ENCODE data around the gene ATP7B.
"Not testable (repeated sequence)": the region's sequence is repeated elsewhere in the genome, so short reads cannot be mapped to it uniquely, and the experiment has no call there.

Gene ATP7B

DNA sequence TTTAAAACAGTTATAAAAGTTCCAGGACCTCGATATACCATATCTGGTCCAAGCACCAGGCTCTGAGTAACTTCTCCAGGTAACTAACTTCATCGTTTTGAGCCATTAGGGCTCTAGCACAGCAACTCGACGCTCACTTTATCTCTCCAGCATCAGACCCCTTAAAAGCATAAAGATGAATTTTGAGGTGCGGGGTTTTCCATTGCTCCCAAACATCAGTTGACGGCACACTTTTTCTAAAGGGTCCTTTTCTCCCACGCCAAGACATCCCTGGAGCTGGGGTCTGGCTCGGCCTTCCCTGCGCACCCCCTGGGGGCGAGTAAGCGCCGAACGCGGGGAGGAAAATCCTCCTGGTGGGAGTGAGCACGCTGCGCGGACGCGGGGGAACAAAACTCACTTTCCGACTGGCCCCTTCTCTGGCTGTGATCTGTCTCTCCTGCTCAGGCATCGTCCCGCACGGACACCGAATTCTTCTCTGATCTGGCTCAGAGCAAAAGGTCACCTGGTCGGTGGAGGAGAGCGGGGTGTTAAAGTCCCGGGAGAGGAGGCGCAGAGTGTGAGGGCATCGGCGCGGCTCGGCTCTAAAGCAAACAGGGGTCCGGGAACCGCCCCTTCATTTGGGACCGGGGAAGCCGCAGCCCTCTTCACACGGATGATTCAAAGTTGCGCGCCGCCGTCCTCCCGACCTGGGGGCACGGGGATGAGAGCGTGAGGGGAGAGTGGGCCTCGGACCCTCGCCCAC is at the start of gene ATP7B:
ATP7B (minus strand) TSS at position 561 of the 742 bp plus-strand sequence; CDS start at position 448, 113 bp downstream.
- peak in 1 of 2 donors; percentile 1 for DNase-seq (ENCODE audit: extremely low read depth in 1 of 2, low read depth in 1 of 2)

DNA sequence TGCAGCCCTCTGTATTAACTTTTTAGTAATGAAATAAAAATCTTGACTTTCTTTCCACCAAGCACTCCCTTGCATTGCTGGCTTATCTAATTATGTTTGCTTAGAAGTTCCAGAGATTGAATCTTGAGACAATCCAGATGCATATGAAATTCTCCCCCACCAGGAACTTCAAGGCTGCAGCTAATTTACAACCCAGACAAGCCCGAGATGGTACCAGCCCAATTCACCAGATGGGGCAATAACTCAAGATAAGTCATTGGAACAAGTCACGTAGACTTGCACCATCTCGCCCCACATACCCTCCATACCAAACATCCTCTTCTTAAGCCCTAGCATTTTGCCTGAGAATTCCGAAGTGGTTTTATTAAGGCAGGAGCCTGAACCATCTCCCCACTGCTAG is 42.2 kb upstream of the ATP7B start:
- DNase-seq (ENCODE audit: extremely low read depth in 1 of 2, low read depth in 1 of 2), result no peak

DNA sequence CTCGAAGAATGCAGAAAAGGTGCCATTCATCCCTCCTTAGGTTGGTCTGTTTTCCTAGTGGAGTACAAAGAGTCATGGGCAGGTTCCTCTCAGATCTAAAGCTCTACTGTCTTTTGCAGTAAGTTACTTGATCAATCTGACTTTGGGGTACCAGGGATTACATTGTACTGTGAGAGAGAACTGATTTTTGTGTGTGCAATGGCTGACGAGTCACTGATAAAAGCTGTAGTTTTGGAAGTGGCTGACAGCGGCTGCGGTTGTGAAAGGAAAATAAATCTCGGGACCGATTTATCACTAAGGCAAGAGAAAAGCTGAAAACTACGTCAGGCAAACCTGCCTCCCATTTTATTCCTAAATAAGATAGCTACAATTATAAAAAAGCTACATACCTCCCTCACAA is 40.1 kb upstream of the ATP7B start:
- DNase-seq (ENCODE audit: extremely low read depth in 1 of 2, low read depth in 1 of 2), result no peak

- DNase-seq (ENCODE audit: extremely low read depth in 1 of 2, low read depth in 1 of 2), result no peak
Observed at GRCh38 chr13:52048516-52048915, 37.3 kb upstream of the ATP7B start.

DNA sequence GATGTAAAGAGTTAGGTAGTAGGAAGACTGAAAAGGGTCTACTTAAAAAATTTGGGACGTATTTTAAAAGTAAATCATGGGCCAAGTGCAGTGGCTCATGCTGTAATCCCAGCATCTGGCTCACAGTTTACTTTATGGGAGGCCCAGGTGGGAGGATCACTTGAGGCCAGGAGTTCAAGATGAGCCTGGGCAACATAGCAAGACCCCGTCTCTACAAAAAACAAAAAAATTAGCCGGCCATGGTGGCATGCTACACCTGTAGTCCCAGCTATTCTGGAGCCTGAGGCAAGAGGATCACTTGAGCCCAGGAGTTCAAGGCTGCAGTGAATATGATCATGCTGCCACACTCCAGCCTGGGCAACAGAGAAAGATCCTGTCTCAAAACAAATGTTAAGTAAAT is 36.2 kb upstream of the ATP7B start:
- DNase-seq (ENCODE audit: extremely low read depth in 1 of 2, low read depth in 1 of 2), result no peak

- DNase-seq (ENCODE audit: extremely low read depth in 1 of 2, low read depth in 1 of 2), result no peak
Observed at GRCh38 chr13:52043675-52044074, 32.4 kb upstream of the ATP7B start.

GRCh38 chr13:52036037-52036436 is 24.8 kb upstream of the ATP7B start:
- no peak for DNase-seq (ENCODE audit: extremely low read depth in 1 of 2, low read depth in 1 of 2)

DNA sequence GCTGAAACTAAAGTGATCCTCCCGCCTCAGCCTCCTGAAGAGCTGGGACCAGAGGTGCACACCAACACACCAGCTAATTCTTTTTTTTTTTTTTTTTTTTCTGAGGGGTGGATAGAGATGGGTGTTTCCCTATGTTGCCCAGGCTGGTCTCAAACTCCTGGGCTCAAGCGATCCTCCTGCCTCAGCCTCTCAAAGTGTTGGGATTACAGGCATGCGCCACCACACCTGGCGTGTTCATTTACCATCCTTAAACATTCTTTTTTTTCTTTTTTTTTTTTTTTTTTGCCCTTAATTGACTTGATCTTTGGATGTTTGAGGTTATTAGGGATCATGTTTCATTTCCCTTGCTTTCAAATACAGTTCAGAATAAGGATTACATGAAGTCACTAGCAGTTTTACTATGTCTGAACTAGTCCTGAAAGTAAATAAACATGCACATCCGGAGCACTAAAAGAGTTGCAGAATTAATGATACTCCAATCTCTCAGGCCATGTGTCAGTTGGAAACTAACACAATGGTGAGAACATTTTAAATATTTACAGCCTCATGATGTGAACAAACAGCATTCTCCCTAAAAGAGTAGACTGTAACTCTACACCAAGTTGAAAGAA is 23.5 kb upstream of the ATP7B start:
- DNase-seq (ENCODE audit: extremely low read depth in 1 of 2, low read depth in 1 of 2), result no peak

- DNase-seq (ENCODE audit: extremely low read depth in 1 of 2, low read depth in 1 of 2), result no peak
Observed at GRCh38 chr13:52033039-52033438, 21.8 kb upstream of the ATP7B start.

DNA sequence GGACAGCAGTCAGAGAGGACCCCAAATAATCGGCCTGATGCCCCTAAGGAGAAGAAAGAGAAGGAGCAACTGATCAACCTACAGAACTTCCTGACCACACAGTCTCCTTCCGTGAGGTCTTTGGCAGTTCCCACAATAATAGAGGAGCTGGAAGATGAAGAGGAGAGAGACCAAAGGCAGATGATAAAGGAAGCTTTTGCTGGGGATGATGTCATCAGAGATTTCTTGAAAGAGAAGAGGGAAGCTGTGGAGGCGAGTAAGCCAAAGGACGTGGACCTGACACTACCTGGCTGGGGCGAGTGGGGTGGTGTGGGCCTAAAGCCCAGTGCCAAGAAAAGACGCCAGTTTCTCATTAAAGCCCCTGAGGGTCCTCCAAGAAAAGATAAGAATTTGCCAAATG is 19.2 kb upstream of the ATP7B start:
- not testable (repeated sequence) for DNase-seq (ENCODE audit: extremely low read depth in 1 of 2, low read depth in 1 of 2)

- DNase-seq (ENCODE audit: extremely low read depth in 1 of 2, low read depth in 1 of 2), result no peak
Observed at GRCh38 chr13:52029569-52029968, 18.3 kb upstream of the ATP7B start.

- DNase-seq (ENCODE audit: extremely low read depth in 1 of 2, low read depth in 1 of 2), result no peak
Observed at GRCh38 chr13:52027832-52028231, 16.6 kb upstream of the ATP7B start.

DNA sequence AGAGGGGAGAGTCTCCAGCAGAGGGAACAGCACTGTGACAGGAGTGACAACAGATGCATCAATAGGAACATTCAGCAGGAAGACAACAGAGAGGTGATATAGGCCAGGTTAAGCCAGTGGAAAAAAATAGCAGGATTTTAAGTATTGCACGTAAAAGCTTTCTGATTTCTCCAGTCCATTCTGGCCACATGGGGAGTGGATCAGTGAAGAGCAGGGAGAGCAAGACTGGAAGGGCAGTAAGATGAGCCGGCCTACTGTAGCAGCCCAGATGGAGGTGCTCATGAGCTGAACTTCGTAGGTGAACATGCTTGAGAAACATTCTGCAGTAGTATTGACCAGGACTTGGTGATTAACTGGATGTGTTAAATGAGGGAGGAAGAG is 15.0 kb upstream of the ATP7B start:
- no peak for DNase-seq (ENCODE audit: extremely low read depth in 1 of 2, low read depth in 1 of 2)

DNA sequence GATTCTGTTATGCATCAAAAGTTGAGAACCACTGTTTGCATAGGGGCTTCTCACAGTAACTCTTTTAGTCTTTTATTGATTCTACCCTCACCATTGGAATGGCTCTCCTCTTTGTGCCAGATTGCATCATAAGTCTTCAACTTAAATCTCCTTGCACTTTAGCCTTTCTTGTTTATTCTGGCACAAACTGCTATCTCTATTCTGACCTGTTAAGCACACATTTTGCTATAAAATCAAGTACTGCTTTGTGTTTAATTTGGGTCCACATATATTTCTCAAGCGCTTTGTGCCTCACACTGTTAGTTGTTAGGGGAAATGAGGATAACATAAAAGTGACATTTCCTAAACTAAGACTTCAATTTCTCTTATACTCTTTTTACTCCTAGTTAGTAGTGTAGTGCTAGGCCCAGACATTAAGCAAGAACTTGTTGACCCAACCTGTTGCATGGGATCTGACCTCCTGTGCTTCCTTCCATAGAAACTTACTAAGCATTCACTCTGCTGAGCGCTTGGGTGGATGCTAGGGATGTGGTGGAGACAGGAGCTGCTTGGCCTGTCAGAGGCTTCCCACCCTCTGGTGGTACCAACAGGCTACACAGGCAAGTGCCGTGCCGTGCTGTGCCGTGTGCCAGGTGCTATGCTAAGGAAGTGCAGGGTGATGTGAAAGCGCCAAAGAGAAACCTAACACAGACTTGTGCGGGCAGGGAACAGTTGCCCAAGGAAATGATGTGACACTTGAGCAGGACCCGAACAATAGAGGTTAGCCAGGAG is 14.4 kb upstream of the ATP7B start:
- DNase-seq (ENCODE audit: extremely low read depth in 1 of 2, low read depth in 1 of 2), result no peak

GRCh38 chr13:52024481-52024880 is 13.2 kb upstream of the ATP7B start, which contains the start of gene UTP14C:
UTP14C (plus strand) TSS chr13:52024691; CDS start chr13:52028805, 4,114 bp downstream.
- no peak for DNase-seq (ENCODE audit: extremely low read depth in 1 of 2, low read depth in 1 of 2)

DNA sequence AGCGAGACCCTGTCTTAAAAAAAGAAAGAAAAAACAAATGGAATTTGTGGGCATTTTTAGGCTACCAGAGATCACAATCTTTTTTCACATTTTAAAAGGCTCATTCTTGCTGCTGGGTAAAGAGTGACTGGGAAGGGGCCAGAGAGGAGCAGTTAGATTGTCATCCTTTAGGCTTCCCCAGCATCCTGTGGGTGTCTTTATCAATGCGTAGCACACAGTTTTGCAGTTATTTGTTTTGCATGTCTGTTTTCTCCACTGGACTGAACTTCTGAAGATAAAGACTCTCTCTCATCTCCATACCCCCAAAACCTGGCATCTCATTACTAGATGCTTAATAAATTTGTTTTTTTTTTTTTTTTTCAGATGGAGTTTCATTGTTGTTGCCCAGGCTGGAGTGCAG is 11.1 kb upstream of the ATP7B start:
- DNase-seq (ENCODE audit: extremely low read depth in 1 of 2, low read depth in 1 of 2), result no peak

DNA sequence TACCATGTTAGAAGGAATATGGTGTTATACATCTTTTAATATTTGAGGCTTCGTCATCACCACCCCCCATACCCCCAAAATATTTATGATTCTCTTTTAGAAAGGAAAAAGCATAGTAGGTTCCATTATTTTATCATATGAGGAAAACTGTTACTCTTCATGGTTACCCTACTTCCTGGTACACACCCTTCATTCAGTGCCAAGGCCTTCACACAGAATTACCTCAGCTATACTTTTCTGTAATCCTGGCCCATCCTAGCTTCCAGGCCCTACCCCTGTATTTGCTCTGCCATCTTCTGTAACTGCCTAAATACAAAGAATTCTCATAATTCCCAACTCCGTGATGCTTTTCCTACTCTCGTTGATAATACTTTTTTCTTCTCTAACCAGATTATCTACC is 8.9 kb upstream of the ATP7B start:
- DNase-seq (ENCODE audit: extremely low read depth in 1 of 2, low read depth in 1 of 2), result no peak

DNA sequence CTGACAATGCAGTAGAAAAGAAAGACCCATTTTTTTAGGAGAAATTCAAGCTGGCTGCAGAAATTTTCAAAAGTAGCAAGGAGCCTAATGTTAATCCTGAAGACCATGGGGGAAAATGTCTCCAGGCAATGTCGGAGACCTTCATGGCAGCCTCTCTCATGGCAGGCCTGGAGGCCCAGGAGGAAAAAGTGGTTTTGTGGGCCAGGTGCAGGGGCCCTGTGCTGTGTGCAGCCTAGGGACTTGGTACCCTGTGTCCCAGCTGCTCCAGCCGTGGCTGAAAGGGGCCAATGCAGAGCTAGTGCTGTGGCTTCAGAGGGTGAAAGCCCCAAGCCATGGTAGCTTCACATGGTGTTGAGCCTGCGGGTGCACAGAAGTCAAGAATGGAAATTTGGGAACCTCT is 5.0 kb upstream of the ATP7B start:
- DNase-seq (ENCODE audit: extremely low read depth in 1 of 2, low read depth in 1 of 2), result no peak

DNA sequence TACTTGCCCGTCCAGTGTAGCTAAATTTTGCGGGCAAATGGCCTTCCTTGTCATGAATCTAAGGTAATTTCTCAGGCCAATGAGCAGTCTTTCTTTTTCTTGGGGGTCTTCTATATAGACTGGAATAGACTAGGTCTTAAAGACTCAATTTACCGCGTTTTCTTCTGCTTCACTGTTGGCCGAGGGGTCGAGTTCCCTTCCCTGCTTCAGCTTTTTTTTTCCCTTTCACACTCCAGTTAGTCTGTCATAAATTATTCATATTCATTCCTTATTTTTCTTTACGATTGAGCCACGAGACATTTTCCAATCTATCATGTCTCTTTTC is 1.2 kb upstream of the ATP7B start:
- no peak for DNase-seq (ENCODE audit: extremely low read depth in 1 of 2, low read depth in 1 of 2)

- peak; percentile 97 to 99 for DNase-seq (ENCODE audit: extremely low read depth in 1 of 2, low read depth in 1 of 2)
Observed at GRCh38 chr13:52011632-52012511, 622 bp upstream of the ATP7B start, which contains the start of gene ALG11. ALG11 (plus strand) TSS chr13:52012398; CDS start chr13:52012419, 21 bp downstream.

GRCh38 chr13:52009946-52010345 is 1.3 kb downstream of the ATP7B start:
- no peak for DNase-seq (ENCODE audit: extremely low read depth in 1 of 2, low read depth in 1 of 2)

Measured in activated CD8-positive, alpha-beta memory T cell treated with anti-CD3 and anti-CD28 coated beads for 1 hour (primary cell).